GM12878 (cell line): ENCODE results near the gene SPTBN1. TPM values are rescaled to one million over a fixed set of nuclear protein-coding genes. Genes with fewer than 3 reads are reported as not detected.

Experiments used
- ATF7 ChIP-seq: fragments of 450-650 bp; IDR thresholded peaks from 2 replicates; pipeline ENCODE4 v1.6.1; 2016; ENCODE audit warnings: low read depth, mild to moderate bottlenecking
- EZH2 ChIP-seq: IDR thresholded peaks from 2 replicates; pipeline ENCODE4 v1.6.1; 2012; ENCODE audit warnings: low read depth, mild to moderate bottlenecking, control low read depth, inconsistent platforms, low read length, borderline replicate concordance; ENCODE audit not compliant: control insufficient read depth
- FOXM1 ChIP-seq: IDR thresholded peaks from 2 replicates; pipeline ENCODE4 v1.6.1; 2012; ENCODE audit warnings: low read depth, mild to moderate bottlenecking, inconsistent platforms, low read length, moderate library complexity
- HDAC6 ChIP-seq: fragments of 200-600 bp; sonication (generic); IDR thresholded peaks from one replicate; pipeline ENCODE4 v1.8.0; 2017; ENCODE audit warnings: antibody characterized with exemption; ENCODE audit not compliant: unreplicated experiment
- IKZF2 ChIP-seq, 2 experiments: fragments of 450-650 bp; IDR thresholded peaks; 2 replicates each; pipeline ENCODE4 v1.6.1; 2017; ENCODE audit warnings: mild to moderate bottlenecking in 2 of 2, moderate library complexity in 2 of 2
- KLF5 ChIP-seq: fragments of 450-650 bp; IDR thresholded peaks from 2 replicates; pipeline ENCODE4 v1.6.1; 2014; ENCODE audit warnings: mild to moderate bottlenecking; ENCODE audit not compliant: partially characterized antibody
- MTA2 ChIP-seq: fragments of 450-650 bp; IDR thresholded peaks from 2 replicates; pipeline ENCODE4 v1.6.1; 2016; ENCODE audit warnings: low read depth, mild to moderate bottlenecking, moderate library complexity
- MTA3 ChIP-seq: IDR thresholded peaks from 2 replicates; pipeline ENCODE4 v1.6.1; 2012; ENCODE audit warnings: low read length, inconsistent platforms, borderline replicate concordance
- MYC ChIP-seq: IDR thresholded peaks from 2 replicates; pipeline ENCODE4 v1.6.1; 2011; ENCODE audit warnings: mild to moderate bottlenecking, low read length, moderate library complexity, inconsistent platforms; ENCODE audit not compliant: insufficient read depth, insufficient replicate concordance, insufficient read length, severe bottlenecking
- NFYB ChIP-seq: IDR thresholded peaks from 2 replicates; pipeline ENCODE4 v1.6.1; 2011; ENCODE audit warnings: low read depth, mild to moderate bottlenecking, low read length, improper control_type of control experiment, moderate library complexity; ENCODE audit not compliant: insufficient read depth
- PAX5 ChIP-seq: IDR thresholded peaks from 2 replicates; pipeline ENCODE4 v1.6.1; 2011; ENCODE audit warnings: low read depth, low read length, borderline replicate concordance
- PML ChIP-seq: IDR thresholded peaks from 2 replicates; pipeline ENCODE4 v1.6.1; 2012; ENCODE audit warnings: low read length, inconsistent platforms
- RCOR1 ChIP-seq: conservative IDR thresholded peaks from 2 replicates; pipeline ENCODE4 v1.6.1; 2012; ENCODE audit warnings: low read depth, low read length, improper control_type of control experiment
- SP1 ChIP-seq: IDR thresholded peaks from one replicate; pipeline ENCODE4 v1.6.1; 2011; ENCODE audit warnings: low read depth, low read length
- ZNF274 ChIP-seq: IDR thresholded peaks from one replicate; pipeline ENCODE4 v1.8.0; 2011; ENCODE audit not compliant: insufficient read length, insufficient read depth
- polyA plus RNA-seq, 11 experiments: library from polyadenylated mRNA; depleted of rRNA in 4 of 11; unstranded in 6 of 11; stranded (reverse) in 5 of 11; fragments of >200 nt; fragmentation: Nextera tagmentation in 4 of 11; fragmentation: Illumina TruSeq in 1 of 11; extraction: Ambion mirVana in 4 of 11; extraction: Trizol in 1 of 11; gene quantifications; 1 replicate in 1 of 11; 2 replicates in 10 of 11; pipeline versions ENCODE4 v1.2.1 to v1.2.3, GENCODE V29; 2011 to 2016; ENCODE audit warnings: inconsistent platforms in 2 of 11, missing spikeins in 2 of 11, low read depth in 1 of 11
- total RNA-seq, 4 experiments: library from RNA; depleted of rRNA in 3 of 4; stranded (reverse); fragments of >200 nt in 3 of 4; fragmentation: Illumina TruSeq in 1 of 4; extraction: Trizol in 1 of 4; gene quantifications; 2 replicates each; pipeline versions ENCODE4 v1.2.1 to v1.2.3, GENCODE V29; 2013 to 2021
- TF ChIP-seq, protein P1 (sequence below): fragments of 450-650 bp; formaldehyde crosslinking; IDR thresholded peaks from 2 replicates; pipeline ENCODE4 v1.4.0; 2022; ENCODE audit warnings: mild to moderate bottlenecking, moderate library complexity
- TF ChIP-seq, protein P2 (sequence below): fragments of 150-350 bp; IDR thresholded peaks from 2 replicates; pipeline ENCODE4 v1.6.1; 2016; ENCODE audit warnings: low read depth, low read length
- TF ChIP-seq, protein P3 (sequence below): IDR thresholded peaks from 2 replicates; pipeline ENCODE4 v1.6.1; 2011; ENCODE audit warnings: borderline replicate concordance, low read depth, mild to moderate bottlenecking, moderate library complexity, low read length; ENCODE audit not compliant: insufficient read depth, poor library complexity, severe bottlenecking

The SPTBN1 gene
- total and polyA plus RNA-seq, 10 of the 15 experiments (the other 5 are each of a cell fraction or from before 2014, with no cell fraction given), result 20.6 to 154 (median 76.7) TPM

DNA sequence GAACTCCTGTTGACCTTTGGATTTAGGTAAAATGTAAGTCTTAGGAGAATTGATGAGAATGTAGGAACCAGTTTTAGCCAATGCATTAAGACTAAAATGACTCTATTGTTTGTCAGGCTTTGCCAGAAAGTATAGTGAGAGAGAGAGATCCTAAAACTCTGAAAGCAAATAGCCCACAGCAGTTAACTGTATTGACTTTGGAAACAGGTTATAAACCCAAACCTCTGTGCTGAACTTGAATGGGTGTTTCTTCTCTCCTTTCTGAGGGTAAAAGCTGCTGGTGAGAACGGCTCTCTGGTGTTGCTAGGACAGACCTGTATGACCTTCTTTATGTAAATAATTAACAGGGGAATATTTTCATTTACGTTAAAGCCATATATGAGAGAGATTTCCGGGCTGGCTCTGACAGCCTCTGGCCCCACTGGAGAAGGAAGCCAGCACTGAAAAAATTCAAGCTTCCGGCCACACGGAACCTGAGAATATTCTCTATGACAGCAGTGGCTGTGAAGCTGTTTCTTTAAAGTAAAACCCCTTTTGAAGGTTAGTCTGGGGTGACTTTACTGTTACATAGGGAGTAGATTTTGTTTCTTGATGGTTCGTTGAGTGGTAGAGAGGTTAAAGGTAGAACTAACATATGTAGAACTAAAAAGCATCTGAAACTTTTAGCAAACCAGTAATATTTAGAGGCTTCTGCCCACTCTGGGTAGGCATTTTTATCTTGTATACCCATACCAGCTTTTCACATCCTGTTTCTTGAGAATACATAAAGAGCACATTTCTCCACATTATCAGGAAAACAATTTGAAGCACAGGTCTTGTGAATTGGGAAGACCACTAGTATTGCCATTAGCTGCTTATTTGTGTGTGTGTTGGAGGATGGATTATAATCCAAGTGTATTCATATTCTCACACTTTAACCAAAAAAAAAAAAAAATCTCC lies 123.8 kb downstream of the SPTBN1 start (continued):
- TF ChIP-seq, protein P1, sequence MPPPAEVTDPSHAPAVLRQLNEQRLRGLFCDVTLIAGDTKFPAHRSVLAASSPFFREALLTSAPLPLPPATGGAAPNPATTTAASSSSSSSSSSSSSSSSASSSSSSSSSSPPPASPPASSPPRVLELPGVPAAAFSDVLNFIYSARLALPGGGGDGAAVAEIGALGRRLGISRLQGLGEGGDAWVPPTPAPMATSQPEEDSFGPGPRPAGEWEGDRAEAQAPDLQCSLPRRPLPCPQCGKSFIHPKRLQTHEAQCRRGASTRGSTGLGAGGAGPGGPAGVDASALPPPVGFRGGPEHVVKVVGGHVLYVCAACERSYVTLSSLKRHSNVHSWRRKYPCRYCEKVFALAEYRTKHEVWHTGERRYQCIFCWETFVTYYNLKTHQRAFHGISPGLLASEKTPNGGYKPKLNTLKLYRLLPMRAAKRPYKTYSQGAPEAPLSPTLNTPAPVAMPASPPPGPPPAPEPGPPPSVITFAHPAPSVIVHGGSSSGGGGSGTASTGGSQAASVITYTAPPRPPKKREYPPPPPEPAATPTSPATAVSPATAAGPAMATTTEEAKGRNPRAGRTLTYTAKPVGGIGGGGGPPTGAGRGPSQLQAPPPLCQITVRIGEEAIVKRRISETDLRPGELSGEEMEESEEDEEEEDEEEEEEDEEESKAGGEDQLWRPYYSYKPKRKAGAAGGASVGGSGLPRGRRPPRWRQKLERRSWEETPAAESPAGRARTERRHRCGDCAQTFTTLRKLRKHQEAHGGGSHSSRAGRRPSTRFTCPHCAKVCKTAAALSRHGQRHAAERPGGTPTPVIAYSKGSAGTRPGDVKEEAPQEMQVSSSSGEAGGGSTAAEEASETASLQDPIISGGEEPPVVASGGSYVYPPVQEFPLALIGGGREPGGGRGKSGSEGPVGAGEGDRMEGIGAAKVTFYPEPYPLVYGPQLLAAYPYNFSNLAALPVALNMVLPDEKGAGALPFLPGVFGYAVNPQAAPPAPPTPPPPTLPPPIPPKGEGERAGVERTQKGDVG (CRISPR knock-in tag), result 0 out of 2 replicates have a peak, but pooled peaks have one; percentile 51
- TF ChIP-seq MTA3 (no peak), IKZF2 (IDR thresholded peaks at IDR 0.05) (peak; percentile 21 to 39; a peak in 3 of 4 replicates), MTA2 (no peak; the same call in 1 of the 2 replicates), ZNF274 (no peak), FOXM1 (peak; percentile 43; the same call in 1 of the 2 replicates), RCOR1 (no peak), KLF5 (peak; percentile 34), HDAC6 (no peak), ATF7 (0 out of 2 replicates have a peak, but pooled peaks have one; percentile 47), SP1 (no peak), PML (peak; percentile 54), NFYB (no peak), MYC (no peak), PAX5 (no peak), EZH2 (no peak)
- TF ChIP-seq, protein P2, sequence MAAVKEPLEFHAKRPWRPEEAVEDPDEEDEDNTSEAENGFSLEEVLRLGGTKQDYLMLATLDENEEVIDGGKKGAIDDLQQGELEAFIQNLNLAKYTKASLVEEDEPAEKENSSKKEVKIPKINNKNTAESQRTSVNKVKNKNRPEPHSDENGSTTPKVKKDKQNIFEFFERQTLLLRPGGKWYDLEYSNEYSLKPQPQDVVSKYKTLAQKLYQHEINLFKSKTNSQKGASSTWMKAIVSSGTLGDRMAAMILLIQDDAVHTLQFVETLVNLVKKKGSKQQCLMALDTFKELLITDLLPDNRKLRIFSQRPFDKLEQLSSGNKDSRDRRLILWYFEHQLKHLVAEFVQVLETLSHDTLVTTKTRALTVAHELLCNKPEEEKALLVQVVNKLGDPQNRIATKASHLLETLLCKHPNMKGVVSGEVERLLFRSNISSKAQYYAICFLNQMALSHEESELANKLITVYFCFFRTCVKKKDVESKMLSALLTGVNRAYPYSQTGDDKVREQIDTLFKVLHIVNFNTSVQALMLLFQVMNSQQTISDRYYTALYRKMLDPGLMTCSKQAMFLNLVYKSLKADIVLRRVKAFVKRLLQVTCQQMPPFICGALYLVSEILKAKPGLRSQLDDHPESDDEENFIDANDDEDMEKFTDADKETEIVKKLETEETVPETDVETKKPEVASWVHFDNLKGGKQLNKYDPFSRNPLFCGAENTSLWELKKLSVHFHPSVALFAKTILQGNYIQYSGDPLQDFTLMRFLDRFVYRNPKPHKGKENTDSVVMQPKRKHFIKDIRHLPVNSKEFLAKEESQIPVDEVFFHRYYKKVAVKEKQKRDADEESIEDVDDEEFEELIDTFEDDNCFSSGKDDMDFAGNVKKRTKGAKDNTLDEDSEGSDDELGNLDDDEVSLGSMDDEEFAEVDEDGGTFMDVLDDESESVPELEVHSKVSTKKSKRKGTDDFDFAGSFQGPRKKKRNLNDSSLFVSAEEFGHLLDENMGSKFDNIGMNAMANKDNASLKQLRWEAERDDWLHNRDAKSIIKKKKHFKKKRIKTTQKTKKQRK, result no peak
- TF ChIP-seq, protein P3, sequence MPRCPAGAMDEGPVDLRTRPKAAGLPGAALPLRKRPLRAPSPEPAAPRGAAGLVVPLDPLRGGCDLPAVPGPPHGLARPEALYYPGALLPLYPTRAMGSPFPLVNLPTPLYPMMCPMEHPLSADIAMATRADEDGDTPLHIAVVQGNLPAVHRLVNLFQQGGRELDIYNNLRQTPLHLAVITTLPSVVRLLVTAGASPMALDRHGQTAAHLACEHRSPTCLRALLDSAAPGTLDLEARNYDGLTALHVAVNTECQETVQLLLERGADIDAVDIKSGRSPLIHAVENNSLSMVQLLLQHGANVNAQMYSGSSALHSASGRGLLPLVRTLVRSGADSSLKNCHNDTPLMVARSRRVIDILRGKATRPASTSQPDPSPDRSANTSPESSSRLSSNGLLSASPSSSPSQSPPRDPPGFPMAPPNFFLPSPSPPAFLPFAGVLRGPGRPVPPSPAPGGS, result no peak
